Posterior vena cava (tissue), 2 donors: ENCODE results near the gene ARID3A. TPM values are rescaled to one million over a fixed set of nuclear protein-coding genes. Genes with fewer than 3 reads are reported as not detected.

Experiments
- DNase-seq: peaks from one replicate; pipeline ENCODE4 v3.0.0-alpha.2; 2020; ENCODE audit warnings: low spot score
- intact Hi-C, 2 donors: fragments of 100-400 bp; cut with DNase I; formaldehyde crosslinking; loops; one replicate each; pipeline versions ENCODE4 v1.14.1 to v1.14.2; 2022 to 2023
- total RNA-seq, 2 donors: library from RNA; stranded (reverse); fragmentation: NEBNext Ultra II Directional; extraction: Animal tissue kit (Norgen Biotek cat#: 25700); gene quantifications; one replicate each; pipeline ENCODE4 v1.2.1, GENCODE V29; 2021
- donor health status: DM: yes; HTN: yes; CAD: no.
- donor health status: DM: yes; HTN: yes; CAD: no.

ARID3A gene
- total RNA-seq, 2 donors from 2014 or later = 6.3 to 10.0 TPM

DNA sequence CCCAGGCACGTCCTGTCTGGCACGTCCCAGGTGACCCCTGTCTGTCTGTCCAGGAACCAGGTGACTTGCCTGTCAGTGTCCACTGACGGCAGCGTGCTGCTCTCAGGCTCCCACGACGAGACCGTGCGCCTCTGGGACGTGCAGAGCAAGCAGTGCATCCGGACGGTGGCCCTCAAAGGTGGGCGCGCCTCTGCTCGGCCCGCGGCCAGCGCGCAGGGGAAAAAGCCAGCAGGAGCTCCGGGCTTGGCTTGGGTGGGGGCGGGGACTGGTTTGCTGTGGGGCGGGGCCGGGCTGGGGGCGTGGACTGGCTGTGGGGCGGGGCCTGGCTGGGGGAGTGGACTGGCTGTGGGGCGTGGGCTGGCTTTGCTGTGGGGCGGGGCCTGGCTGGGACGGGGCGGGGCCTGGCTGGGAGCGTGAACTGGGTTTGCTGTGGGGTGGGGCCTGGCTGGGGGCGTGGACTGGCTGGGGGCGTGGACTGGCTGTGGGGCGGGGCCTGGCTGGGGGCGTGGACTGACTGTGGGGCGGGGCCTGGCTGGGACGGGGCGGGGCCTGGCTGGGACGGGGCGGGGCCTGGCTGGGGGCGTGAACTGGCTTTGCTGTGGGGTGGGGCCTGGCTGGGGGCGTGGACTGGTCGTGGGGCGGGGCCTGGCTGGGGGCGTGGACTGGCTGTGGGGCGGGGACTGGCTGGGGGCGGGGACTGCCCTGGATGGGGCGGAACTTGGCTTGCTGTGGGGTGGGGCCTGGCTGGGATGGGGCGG lies 65.5 kb downstream of the ARID3A start:
- no peak for DNase-seq
- intact Hi-C loops = loop anchor here (10.0 kb wide), 2 partner anchors 217 to 227 kb away; no protein-coding TSS in a partner anchor

GRCh38 chr19:991932-992669 lies 66.3 kb downstream of the ARID3A start:
- intact Hi-C loops = loop anchor here (10.0 kb wide), 2 partner anchors 217 to 227 kb away; no protein-coding TSS in a partner anchor
- no peak for DNase-seq

GRCh38 chr19:992670-993055 lies 66.8 kb downstream of the ARID3A start:
- intact Hi-C loops = loop anchor here (10.0 kb wide), 2 partner anchors 218 to 228 kb away; no protein-coding TSS in a partner anchor
- DNase-seq = no peak

GRCh38 chr19:993361-993830 lies 67.6 kb downstream of the ARID3A start:
- no peak for DNase-seq
- intact Hi-C loops = loop anchor here (10.0 kb wide), 2 partner anchors 219 to 229 kb away; no protein-coding TSS in a partner anchor

GRCh38 chr19:993831-994393 lies 68.1 kb downstream of the ARID3A start:
- no peak for DNase-seq
- intact Hi-C loops = loop anchor here (10.0 kb wide), 2 partner anchors 219 to 229 kb away; no protein-coding TSS in a partner anchor

DNA sequence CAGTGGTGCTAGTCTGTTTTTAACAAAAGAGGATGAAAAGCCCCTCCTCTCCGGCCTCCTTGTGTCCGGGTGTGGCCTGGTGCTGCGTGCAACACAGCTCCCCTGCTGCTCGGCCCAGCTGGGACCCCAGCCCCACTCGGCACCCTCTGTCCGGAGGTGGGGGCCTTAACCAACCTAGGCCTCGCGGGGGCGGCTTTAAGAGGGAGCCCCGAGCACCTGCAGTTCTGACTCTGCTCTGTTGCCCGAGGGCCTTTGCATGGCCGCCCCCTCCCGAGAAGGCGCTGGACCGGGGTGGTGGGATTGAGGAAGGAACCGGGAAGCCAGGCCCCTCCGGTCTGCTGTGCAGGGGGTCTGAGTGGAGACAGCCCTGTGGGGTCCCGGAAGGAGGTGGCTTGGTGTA lies 68.7 kb downstream of the ARID3A start:
- intact Hi-C loops = loop anchor here (10.0 kb wide), 2 partner anchors 220 to 230 kb away; no protein-coding TSS in a partner anchor
- DNase-seq = no peak

GRCh38 chr19:995051-995827 lies 69.4 kb downstream of the ARID3A start:
- intact Hi-C loops = loop anchor here (10.0 kb wide), 2 partner anchors 220 to 230 kb away; no protein-coding TSS in a partner anchor
- no peak for DNase-seq

DNA sequence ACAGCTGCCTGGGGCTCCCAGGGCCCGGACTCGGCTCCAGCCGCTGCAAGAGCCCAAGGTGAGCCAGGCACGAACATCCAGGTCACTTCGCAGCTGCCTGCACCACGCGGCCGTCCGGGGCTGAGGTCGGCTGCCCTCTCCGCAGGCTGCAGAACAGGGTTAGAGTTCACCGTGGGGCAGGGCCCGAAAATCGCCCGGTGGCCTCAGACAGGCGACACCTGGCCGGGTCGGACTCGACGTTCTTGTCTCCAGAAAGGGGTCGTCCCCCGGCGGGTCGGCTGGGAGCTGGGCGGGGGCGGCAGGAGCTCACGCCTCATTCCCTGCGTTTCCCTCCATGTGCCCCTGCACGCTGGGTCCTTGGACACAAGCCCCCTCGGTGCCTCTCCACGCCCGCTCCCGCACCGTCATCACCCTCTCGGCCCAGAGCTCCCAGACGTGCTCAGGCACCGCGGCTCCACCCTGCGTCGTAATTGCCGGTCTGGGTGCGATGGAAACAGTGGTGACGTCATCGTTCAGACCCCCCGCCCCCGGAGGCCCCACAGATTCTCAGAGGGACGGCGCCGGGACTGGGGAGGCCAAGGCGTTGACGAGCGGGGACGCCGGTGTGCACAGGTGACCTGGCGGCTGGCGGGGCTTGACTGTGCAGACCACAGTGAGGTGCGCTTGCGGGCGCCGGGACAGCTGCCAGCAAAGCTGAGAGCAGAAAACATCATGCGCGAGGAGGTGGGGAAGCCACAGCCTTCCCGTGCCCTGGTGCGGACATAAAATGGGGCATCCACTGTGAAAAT lies 70.4 kb downstream of the ARID3A start:
- intact Hi-C loops = loop anchor here (10.0 kb wide), 2 partner anchors 221 to 231 kb away; no protein-coding TSS in a partner anchor
- DNase-seq = no peak

GRCh38 chr19:998064-998463 lies 72.2 kb downstream of the ARID3A start:
- DNase-seq = no peak
- intact Hi-C loops = loop anchor here (10.0 kb wide), 2 partner anchors 223 to 233 kb away; no protein-coding TSS in a partner anchor

- no peak for DNase-seq
- intact Hi-C loops = loop anchor here (10.0 kb wide), 2 partner anchors 225 to 235 kb away; no protein-coding TSS in a partner anchor
Observed at GRCh38 chr19:999379-999719, 73.5 kb downstream of the ARID3A start.

DNA sequence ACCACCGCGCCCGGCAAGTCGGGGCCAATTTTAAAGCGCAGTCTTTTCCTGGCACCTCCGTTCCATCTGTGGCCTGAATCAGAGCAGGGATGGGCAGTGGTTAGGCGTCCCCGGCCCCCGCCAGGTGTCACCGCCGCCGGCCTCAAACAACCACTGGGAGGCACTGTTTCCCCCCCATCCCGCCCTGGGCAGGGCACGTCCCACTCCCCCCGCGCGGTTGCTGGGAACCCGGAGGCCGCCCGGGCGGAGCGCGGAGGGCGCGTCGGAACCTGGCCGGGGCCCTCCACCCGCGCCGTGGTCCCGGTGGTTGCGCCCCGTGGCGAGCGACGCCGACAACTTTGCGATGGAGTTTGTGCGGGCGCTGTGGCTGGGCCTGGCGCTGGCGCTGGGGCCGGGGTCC lies 74.3 kb downstream of the ARID3A start, which contains the start of gene GRIN3B:
Gene GRIN3B, plus strand, starts transcription at position 325 of the 400 bp plus-strand sequence. Its CDS starts 19 bp downstream, at position 344.
- DNase-seq = peak; percentile 91
- intact Hi-C loops = loop anchor here in 1 of 2 donors (1.0 kb wide), 1 partner anchor 23 kb away; no protein-coding TSS in a partner anchor

GRCh38 chr19:1000591-1001537 lies 75.0 kb downstream of the ARID3A start:
- intact Hi-C loops = loop anchor here in 1 of 2 donors (1.0 kb wide), 1 partner anchor 24 kb away; no protein-coding TSS in a partner anchor
- no peak for DNase-seq

GRCh38 chr19:1001538-1002166 lies 75.8 kb downstream of the ARID3A start:
- DNase-seq = peak; percentile 91
- intact Hi-C loops = no loop called here

DNA sequence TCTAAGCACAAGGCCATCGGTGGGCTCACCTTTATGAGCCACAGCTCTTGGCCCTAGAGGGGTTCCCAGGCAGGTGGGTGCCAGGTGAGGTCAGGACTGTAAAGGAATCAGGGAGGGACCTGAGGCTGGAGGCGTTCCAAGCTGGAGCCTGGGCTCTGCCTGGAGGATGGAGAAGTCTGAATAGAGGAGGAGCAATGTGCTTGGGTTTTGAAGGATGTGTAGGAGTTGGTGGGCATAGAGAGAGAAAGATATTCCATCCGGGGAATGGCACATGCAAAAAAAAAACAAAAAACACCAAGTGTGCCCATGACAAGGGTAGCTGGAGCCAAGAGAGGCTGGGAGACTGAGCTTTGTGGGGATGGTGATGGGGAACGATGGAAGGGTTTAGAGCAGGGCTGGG lies 76.8 kb downstream of the ARID3A start:
- intact Hi-C loops = no loop called here
- DNase-seq = no peak

GRCh38 chr19:1003283-1003682 lies 77.4 kb downstream of the ARID3A start:
- no peak for DNase-seq

GRCh38 chr19:1004204-1004802 lies 78.5 kb downstream of the ARID3A start:
- intact Hi-C loops = no loop called here
- no peak for DNase-seq

More at GRCh38 chr19:1003283-1003682, 77.4 kb downstream of the ARID3A start:
- intact Hi-C loops = no loop called here
